Stimulated activated CD8-positive, alpha-beta memory T cell treated with anti-CD3 and anti-CD28 coated beads, Interleukin-7, amount 100 ng/mL, for 4 hours (primary cell): ENCODE results near the gene COTL1.

ENCODE experiments used
- DNase-seq, 2 donors: peaks; one replicate each; pipeline ENCODE4 v3.0.0-alpha.2; 2020; ENCODE audit warnings: low read depth in 2 of 2

The COTL1 gene, protein sequence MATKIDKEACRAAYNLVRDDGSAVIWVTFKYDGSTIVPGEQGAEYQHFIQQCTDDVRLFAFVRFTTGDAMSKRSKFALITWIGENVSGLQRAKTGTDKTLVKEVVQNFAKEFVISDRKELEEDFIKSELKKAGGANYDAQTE

DNA sequence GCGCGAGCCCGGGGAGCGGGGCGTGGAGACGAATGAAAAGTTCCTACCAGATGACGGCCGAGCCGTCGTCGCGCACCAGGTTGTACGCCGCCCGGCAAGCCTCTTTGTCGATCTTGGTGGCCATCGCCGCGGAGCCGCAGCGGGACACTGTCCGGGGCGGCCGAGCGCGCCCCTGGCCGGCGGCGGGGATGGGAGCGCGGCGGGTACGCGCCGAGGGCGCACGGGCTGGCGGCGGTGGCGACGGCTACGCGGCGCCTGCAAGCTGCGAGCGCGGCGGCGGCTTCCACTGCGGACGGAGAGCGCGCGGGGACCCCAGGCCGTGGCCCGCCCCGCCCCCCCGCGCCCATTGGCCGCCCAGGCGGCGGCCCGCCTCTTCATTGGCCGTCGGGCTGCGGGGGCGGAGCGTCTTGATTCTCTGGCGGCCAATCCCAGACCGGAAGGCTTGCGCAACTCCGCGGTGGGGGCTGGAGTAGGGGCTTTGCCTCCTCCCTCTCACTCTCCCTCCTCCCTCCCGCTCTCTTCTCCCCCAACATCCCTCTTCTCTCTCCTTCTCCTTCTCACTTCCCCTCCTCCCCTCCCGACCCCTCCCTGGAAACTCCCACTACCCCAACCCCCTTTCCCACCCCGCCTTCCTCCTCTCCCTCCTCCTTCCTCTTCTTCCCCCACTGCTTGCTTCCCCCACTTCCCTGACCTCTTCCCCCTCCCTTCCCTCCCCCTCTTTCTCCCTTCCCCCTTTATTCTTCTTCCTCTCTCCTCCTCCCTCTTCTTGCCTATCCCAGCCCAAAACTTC is at the start of gene COTL1:
Gene COTL1, minus strand, starts transcription at position 288 of the 790 bp plus-strand sequence. Its CDS starts 164 bp downstream, at position 124.
- DNase-seq: peak; percentile 94 to 98

DNA sequence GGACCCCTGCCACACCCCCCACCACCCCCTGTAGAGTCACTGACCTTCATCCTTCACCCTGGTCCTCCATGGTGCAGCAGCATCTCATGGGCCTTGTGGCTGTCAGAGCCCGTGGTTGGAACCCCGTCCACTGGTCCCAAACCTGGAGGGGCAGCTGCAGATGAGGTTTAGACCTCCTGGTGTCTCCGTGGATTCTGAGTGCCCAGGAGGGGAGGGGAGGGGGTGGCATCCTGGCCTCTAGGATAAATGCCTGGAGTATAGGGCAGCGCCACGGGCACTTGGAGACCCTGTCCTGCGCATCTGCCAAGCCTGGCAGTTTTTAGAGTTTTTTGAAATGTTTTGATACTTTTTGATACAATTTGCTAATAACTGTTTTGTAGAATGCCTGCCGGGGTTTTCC is 48.0 kb upstream of the COTL1 start:
- no peak for DNase-seq

DNA sequence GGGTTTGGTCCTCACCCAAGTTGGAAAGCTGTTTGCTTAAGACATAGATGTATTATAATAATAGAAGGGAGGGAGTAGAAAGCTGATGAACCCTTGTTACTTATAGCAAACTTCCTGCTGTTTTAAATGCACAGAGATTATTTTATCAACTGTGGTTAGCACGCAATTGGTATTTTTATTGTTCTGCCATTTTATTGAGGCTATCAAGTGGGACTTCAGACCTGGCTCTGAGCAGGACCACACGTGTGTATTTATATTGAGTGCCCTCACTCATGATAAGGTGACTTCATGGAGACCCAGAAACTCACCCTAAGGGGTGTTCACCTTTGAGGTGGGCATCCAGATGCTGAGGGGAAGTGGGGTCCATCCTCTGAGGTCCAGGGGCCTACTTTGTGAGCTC is 47.5 kb upstream of the COTL1 start:
- no peak for DNase-seq

DNA sequence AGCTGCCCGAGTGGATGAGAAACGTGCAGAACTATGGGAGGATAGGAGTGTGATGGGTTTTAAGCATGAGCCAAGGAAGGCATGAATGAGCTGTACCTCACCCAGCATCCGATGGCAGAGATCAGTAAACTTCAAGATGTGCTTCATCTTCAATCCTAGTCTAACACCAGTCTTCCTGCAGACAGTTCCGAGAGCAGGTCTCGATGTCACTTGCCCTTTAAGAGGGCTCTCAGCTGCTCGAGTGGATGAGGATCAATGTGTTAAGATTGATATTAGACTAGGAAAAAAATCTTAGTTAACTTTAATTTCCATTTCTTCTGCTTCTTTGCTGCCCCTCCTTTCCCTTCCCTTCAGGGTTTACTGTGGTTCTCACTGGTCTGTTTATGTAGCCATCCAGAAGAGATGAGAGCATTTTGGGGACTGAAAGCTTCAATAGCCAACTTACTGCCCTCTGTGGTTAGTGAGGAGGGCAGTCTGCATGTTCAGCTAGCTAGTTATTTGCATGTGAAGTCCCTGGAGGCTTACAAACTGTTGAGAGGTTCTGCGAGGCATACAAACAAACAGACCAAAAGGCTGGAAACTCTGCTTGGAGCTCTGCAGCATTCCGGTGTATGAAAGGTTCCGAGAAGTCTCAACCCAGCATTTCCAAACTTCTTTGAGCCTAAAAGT is 45.7 kb upstream of the COTL1 start:
- DNase-seq: no peak

DNA sequence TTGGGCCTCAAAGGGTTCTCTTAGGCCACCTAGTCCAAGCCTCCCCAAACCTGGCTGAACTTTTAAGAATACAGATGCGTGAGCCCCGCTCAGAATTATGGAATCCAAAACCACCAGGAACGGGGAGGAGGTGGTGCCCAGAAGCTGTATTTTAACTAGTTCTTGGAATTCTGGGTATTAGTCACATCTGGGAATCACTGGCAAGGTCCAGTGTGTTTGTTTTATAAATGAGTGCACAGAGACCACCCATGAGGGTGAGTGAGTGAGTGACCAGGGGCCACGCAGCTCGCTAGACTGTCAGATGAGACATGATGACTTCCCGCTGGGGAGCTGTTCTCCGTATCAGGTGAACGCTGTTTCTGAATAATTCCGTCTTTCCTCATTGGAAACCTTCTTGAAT is 44.6 kb upstream of the COTL1 start:
- DNase-seq: no peak

DNA sequence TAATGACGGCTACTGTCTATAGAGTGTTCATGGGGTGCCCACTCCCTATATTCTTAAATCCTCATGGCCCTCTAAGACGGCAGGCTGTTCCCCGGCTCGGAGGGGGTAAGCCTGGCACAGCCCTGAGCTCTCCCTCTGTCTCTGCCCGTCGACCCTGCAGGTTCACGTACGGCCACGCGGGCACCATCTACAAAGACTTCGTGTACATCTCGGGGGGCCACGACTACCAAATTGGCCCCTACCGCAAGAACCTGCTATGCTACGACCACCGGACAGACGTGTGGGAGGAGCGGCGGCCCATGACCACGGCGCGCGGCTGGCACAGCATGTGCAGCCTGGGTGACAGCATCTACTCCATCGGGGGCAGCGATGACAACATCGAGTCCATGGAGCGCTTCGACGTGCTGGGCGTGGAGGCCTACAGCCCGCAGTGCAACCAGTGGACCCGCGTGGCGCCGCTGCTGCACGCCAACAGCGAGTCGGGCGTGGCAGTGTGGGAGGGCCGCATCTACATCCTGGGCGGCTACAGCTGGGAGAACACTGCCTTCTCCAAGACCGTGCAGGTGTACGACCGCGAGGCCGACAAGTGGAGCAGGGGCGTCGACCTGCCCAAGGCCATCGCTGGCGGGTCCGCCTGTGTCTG is 43.7 kb upstream of the COTL1 start:
- DNase-seq: no peak

DNA sequence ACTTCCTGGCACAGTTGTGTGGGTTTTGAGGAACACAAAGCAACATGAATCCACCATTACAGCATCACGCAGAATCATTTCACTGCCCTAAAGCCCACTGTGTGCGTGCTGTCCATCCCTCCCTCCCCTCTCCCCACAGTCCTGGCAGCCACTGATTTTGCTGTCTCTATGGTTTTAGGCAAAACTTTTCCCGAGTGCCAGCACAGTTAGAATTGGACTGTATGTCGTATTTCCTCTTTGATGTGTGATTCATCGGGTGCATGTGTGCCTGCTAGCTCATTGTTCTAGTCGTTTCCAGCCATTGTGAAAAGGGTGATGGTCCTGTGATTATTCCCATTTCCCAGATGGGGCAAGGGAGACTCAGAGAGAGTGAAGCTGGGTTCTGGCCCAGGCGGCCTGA is 43.1 kb upstream of the COTL1 start:
- no peak for DNase-seq

DNA sequence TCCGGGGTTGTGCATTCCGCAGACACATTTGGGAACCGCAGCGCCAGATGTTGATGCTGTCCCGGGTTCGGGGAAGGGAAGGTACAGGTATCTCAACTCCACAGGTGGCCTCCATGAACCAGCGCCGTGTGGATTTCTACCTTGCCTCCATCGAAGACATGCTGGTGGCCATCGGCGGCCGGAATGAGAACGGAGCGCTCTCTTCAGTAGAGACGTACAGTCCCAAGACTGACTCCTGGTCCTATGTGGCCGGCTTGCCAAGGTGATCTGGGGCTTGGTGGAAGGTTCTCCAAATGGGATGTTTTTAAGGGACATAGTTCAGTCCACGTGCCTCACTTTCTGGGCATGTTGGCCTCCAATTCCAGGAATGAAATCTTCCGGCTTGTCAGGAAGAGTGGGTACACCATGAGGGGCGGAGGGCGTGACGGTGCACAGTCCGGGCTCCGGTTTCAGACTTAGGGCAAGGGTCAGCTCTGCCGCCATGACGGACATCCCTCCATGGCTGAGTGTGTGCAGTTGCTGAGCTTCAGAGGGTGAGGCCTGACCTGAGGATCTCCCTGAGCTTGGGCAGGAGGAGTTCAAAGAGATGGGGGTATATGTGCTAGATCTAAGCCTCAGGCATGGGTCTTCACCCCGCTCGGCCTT is 41.9 kb upstream of the COTL1 start:
- DNase-seq: no peak

DNA sequence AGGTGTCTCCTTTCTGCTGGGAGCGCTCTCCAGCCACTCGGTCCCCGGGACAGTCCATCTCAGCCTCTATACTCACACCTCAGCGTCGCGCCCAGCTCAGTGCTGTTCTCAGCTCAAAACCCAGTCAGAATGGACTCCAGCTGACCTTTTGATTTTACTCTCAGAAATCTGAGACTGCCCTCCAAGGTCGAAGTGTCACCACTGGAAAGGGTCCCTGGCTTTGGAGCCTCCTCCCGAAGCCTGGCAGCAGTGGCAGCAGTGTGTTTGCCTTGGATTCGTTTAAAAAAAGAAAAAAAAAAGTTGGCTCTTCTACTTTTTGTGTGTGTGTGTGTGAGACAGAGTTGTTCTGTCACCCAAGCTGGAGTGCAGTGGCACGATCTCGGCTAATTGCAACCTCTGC is 40.8 kb upstream of the COTL1 start:
- DNase-seq: no peak

DNA sequence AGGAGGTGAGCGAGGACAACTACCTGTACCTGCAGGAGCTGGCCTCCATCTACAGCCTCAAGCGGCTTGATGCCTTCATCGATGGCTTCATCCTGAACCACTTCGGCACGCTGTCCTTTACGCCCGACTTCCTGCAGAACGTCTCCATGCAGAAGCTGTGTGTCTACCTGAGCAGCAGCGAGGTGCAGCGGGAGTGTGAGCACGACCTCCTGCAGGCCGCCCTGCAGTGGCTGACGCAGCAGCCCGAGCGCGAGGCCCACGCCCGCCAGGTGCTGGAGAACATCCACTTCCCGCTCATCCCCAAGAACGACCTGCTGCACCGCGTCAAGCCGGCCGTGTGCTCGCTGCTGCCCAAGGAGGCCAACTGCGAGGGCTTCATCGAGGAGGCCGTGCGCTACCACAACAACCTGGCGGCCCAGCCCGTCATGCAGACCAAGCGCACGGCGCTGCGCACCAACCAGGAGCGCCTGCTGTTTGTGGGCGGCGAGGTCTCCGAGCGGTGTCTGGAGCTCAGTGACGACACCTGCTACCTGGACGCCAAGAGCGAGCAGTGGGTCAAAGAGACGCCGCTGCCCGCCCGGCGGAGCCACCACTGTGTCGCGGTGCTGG is 39.5 kb upstream of the COTL1 start:
- DNase-seq: no peak

DNA sequence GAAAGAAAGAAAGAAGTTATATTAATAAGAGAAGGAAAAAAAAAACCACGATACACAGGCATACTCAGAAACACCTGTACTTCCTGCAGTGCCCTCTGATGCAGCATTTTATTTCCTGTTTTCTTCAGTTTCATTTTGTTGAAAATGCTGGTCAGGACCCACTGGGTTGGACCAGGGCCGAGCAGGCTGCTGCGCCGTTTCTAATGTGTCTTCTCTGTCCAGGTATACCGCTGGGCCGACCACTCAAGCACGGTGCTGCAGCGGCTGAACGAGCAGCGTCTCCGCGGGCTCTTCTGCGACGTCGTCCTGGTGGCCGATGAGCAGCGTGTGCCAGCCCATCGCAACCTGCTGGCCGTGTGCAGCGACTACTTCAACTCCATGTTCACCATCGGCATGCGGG is 38.8 kb upstream of the COTL1 start:
- no peak for DNase-seq

DNA sequence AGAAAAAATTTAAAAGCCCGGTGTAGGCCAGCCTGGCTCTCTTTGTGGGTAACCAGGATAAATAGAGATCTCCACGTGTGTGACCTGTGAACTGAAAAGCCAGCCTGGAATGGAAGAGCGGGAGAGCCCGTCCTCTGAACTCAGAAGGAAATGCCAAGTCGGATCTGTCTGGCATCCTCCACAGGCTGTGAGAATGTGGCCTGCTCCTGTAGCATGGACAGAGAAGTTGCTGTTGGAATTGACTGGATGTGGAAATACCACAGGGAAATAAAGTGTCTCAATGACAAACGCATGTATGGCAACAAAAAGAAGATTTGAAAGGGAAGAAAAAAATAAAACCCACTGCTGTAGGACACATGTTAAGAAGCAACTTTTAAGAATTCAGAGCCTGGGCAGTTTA is 37.1 kb upstream of the COTL1 start:
- no peak for DNase-seq

DNA sequence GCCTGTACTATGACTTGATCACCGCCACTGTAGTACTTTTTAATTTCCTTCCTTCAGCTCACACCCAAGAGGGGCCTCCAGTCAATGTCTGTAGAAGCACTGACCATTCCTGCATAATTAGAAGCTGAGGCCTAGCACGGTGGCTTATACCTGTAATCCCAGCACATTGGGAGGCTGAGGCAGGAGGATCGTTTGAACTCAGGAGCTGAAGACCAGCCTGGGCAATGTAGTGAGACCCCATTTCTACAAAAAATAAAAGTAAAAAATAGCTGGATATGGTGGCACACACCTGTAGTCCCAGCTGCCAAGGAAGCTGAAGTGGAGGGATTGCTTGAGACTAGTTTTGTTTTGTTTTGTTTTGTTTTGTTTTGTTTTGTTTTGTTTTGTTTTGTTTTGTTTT is 36.4 kb upstream of the COTL1 start:
- DNase-seq: no peak

DNA sequence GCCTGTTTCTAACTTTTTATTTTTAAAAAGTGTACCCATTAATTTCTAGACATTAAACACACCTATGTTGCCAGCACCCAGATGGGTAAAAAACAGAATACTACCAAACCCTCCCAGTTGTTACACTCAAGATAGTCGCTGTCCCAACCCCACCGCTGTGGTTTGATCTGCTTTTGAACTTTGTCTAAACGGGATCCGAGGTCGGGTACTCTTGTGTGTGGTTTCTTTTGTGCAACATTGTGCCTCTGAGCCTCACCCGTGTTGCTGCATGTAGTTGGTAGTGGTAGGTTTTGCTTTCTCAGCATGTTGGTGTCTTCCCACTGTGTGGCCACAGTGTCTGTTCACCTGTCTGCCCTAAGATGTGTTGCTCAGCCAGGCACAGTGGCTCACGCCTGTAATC is 34.7 kb upstream of the COTL1 start:
- no peak for DNase-seq

DNA sequence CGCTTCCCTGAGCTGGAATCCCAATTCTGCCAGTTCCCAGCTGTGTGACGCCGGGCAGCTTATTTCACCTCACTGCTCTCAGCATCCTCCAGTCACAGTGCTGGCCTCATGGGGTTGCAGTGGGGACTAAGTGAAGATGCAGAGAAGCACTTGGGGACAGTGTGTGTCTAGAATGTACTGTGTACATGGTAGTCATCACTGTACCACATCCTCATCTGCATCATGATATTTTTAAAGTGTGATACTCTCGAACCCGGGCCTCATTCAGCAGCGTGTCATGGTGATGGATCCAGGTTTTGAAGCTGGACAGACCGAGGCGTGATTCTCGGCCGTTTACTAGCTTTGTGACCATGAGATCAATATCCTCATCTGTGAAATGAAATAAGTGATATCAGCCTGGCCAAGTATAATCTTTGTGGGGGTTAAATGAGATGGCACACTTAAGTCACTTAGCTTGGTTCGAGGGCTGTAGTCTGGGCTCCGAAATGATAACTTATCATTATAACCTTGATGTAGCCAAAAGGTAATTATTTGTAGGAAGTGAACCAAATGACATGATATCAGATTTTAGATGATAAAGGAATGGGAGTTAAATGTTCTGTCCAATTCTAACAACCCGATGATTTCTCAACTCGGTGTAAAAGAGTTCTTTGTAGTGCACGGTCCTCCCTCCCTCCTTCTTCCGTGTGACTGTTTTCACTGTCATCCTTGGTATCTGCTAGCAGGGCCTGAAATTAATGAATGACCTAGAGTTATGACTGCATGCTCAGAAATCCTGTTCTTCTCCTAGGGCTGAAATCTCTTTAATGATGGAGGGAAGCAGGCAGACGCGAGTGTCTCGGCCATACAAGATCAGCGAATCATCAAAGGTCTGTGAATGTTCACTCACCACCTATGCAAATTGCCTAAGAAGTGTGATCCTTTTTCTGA is 32.4 kb upstream of the COTL1 start:
- DNase-seq: no peak

DNA sequence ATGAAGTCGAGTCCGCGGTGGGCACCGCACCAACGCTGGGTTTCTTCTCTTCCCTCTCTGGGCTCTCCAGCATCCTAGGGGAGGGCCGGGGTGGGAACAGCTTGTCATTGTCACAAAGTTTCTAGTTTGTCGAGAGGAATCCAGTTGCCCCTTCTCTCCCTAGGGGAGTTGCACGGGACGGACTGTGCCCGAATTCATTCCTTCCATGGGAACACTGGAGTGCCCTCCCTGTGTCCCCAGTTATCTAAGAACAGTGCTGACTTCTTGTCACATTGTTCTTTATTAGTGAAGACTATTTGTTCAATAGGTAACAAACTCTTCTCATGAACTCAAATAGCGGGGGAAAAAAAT is 31.6 kb upstream of the COTL1 start:
- DNase-seq: no peak

DNA sequence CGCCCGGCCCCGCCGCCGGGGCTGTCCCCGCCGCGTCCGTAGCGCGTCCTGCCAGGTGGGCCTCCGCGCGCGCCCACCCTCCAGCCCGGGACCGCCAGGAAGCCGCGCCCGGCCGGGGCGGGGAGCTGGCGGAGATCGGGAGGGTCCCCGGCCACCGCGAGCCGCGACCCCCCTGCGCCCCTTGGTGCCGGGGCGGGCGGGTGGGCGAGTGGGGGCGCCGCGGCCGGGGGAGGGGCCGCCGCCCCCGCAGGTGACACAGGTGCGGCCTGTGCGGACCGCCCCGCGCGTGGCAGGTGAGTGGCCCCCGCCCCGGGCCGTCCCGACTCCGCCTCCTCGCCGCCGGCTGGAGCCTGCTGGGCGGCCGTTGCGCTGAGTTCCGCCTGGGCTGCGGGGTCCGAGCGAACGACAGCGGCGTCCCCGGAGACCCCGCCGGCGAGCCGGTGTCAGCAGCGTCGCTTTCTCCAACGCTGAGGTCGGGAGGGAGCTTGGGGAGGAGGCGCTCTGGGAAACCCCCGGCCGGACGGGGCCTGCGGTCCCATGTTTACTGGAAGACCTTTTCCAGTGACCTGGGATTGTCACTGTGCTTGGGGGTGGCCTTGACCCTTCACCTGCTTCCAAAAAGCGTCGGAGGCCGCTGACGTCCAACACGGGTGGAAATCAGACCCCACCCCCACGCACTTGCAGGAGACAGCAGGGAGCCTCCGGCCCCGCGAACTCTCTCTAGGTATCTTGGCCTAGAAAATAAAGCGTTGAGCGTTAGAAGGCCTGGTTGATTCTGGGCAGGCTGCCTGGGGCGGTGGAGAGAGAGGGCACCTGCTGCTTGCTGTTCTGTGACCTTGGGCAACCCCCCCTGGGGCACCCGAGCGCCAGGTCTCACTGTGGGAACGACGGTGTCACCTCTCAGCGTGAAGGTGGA is 31.0 kb upstream of the COTL1 start:
- peak in 1 of 2 donors; percentile 45 for DNase-seq

DNA sequence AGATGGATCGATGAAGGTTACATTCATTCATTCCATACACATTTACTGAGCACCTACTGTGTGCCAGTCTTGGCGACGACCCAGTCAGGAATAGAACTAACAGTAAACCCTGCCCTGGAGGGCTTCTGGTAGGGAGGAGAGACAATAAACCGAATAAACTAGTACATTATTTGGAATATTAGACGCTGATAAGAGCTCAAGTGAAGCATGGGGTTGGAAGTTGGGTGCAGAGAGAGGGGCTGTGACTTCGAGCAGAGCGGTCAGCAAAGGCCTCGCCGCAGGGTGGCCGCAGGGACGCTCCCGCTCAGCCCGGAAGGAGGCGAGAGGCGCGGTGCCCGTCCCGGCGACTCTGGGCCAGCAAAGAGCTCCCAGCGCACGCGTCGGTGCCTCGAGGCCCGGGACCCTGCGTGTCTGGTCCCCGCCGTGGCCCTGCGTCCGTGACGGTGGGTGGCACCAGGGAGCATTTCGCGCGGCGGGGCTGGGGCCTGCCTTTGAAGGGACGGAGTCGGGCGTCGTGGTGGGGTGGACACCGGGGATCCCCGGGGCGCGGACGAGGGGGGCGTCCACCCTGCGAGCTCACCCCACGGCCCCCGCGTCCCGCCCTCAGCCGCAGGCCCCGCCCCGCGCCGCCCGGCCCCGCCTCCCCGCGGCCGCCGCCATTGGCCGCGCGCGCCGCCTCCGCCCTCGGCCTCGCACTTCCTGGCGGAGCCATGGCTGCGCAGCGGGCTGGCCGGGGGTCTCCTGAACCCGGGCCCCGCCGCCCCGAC is 30.1 kb upstream of the COTL1 start, which contains the start of gene KLHL36:
Gene KLHL36, plus strand, starts transcription at position 684 of the 767 bp plus-strand sequence. CDS start 2,357 bp downstream, outside the sequence.
- DNase-seq: peak in 1 of 2 donors; percentile 74

DNA sequence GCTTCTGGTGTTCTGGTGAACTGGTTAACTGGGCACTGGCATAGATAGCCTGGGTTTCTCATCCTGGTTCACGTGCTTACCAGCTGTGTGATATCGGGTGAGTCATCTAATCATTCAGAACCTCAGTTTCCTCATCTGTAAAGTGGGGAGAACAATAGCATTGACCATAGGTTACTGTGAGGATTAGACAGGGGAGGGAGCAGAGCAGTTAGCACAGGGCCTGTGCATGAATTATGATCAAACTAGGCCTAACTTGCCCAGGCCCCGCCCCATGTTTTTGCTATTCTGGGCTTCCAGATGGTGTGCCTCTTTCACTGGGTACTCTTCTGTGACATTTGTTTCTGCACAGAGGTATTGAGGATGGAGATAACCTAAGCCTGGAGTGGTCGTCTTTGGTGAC is 25.8 kb upstream of the COTL1 start:
- no peak for DNase-seq
